CD14-positive monocyte (primary cell): ENCODE data around the gene HSPB3. TPM values are rescaled to one million over a fixed set of nuclear protein-coding genes. Genes with fewer than 3 reads are reported as not detected.

ENCODE experiments used
- DNase-seq, 3 donors: peaks; one replicate each; pipeline ENCODE4 v3.0.0-alpha.2; 2011 to 2022
- H2AFZ ChIP-seq: 2 replicates; pipeline ENCODE4 v1.6.0; 2012; ENCODE audit warnings: mild to moderate bottlenecking, low read depth, low read length, inconsistent platforms; ENCODE audit not compliant: insufficient read depth, poor library complexity, severe bottlenecking
- H3K27ac ChIP-seq, 2 donors: 1 replicate in 1 of 2; 2 replicates in 1 of 2; pipeline ENCODE4 v1.5.1; 2012 to 2013; ENCODE audit warnings: low read length in 2 of 2, control low read depth in 1 of 2, inconsistent platforms in 1 of 2, low read depth in 1 of 2, mild to moderate bottlenecking in 1 of 2
- H3K27me3 ChIP-seq, 2 donors: one replicate each; pipeline versions ENCODE4 v1.6.0 to v1.6.1; 2011 to 2013; ENCODE audit warnings: low read length in 2 of 2; ENCODE audit not compliant: control insufficient read depth in 2 of 2, insufficient read depth in 2 of 2
- H3K36me3 ChIP-seq, 2 donors: replicated peaks in 1 of 2; 1 replicate in 1 of 2; 2 replicates in 1 of 2; pipeline versions ENCODE4 v1.5.1 to v1.6.1; 2012 to 2013; ENCODE audit warnings: low read length in 2 of 2, control low read depth in 1 of 2, inconsistent platforms in 1 of 2, mild to moderate bottlenecking in 1 of 2; ENCODE audit not compliant: insufficient read depth in 2 of 2, control insufficient read depth in 1 of 2
- H3K4me1 ChIP-seq, 2 donors: 1 replicate in 1 of 2; 2 replicates in 1 of 2; pipeline versions ENCODE4 v1.5.1 to v1.6.1; 2012 to 2013; ENCODE audit warnings: low read length in 2 of 2, control low read depth in 1 of 2, inconsistent platforms in 1 of 2, mild to moderate bottlenecking in 1 of 2, moderate library complexity in 1 of 2; ENCODE audit not compliant: insufficient read depth in 2 of 2, control insufficient read depth in 1 of 2
- H3K4me2 ChIP-seq: replicated peaks from 2 replicates; pipeline ENCODE3; 2012; ENCODE audit warnings: low read length, moderate library complexity, mild to moderate bottlenecking; ENCODE audit not compliant: poor library complexity, severe bottlenecking; ENCODE audit errors: extremely low read depth
- H3K4me3 ChIP-seq, 3 experiments: fragments of 200-600 bp in 1 of 3; sonication (generic) in 1 of 3; replicated peaks in 1 of 3; 1 replicate in 2 of 3; 2 replicates in 1 of 3; pipeline ENCODE4 v1.5.1; 2011 to 2013; ENCODE audit warnings: low read length in 3 of 3, mild to moderate bottlenecking in 3 of 3, control low read depth in 2 of 3, low read depth in 2 of 3, inconsistent platforms in 1 of 3, moderate library complexity in 1 of 3
- H3K79me2 ChIP-seq: 2 replicates; pipeline ENCODE4 v1.6.0; 2012; ENCODE audit warnings: mild to moderate bottlenecking, control low read depth, inconsistent platforms, low read length, moderate library complexity; ENCODE audit not compliant: insufficient read depth
- H3K9ac ChIP-seq: 2 replicates; pipeline ENCODE4 v1.6.0; 2017; ENCODE audit warnings: low read length, mild to moderate bottlenecking; ENCODE audit not compliant: insufficient read depth, poor library complexity, severe bottlenecking
- H3K9me3 ChIP-seq, 2 donors: replicated peaks in 1 of 2; 1 replicate in 1 of 2; 2 replicates in 1 of 2; pipeline versions ENCODE4 v1.5.1 to v1.6.1; 2012 to 2013; ENCODE audit warnings: low read length in 2 of 2, control low read depth in 1 of 2; ENCODE audit not compliant: control insufficient read depth in 1 of 2, insufficient read depth in 1 of 2
- H4K20me1 ChIP-seq: 2 replicates; pipeline ENCODE4 v1.6.0; 2012; ENCODE audit warnings: mild to moderate bottlenecking, low read length, control low read depth, moderate library complexity; ENCODE audit not compliant: insufficient read depth
- H3K27ac Mint-ChIP-seq, 7 donors: one replicate each; pipeline ENCODE4 v1.8.0; 2020; ENCODE audit warnings: mild to moderate bottlenecking in 7 of 7, mixed read lengths in 7 of 7, moderate library complexity in 6 of 7, inconsistent platforms in 2 of 7
- H3K27me3 Mint-ChIP-seq, 3 donors: one replicate each; pipeline ENCODE4 v1.8.0; 2021 to 2022; ENCODE audit warnings: low read depth in 3 of 3, mild to moderate bottlenecking in 3 of 3, mixed read lengths in 3 of 3, moderate library complexity in 3 of 3, inconsistent platforms in 1 of 3
- H3K36me3 Mint-ChIP-seq, 2 donors: one replicate each; pipeline ENCODE4 v1.8.0; 2020; ENCODE audit warnings: mixed read lengths in 2 of 2, inconsistent platforms in 1 of 2, mild to moderate bottlenecking in 1 of 2
- H3K4me1 Mint-ChIP-seq: one replicate; pipeline ENCODE4 v1.8.0; 2020; ENCODE audit warnings: mild to moderate bottlenecking, mixed read lengths
- H3K4me3 Mint-ChIP-seq, 2 donors: one replicate each; pipeline ENCODE4 v1.8.0; 2020; ENCODE audit warnings: mild to moderate bottlenecking in 2 of 2, mixed read lengths in 2 of 2, moderate library complexity in 1 of 2
- H3K9me3 Mint-ChIP-seq, 7 donors: one replicate each; pipeline ENCODE4 v1.8.0; 2020 to 2022; ENCODE audit warnings: mixed read lengths in 7 of 7, mild to moderate bottlenecking in 6 of 7, moderate library complexity in 6 of 7, inconsistent platforms in 2 of 7
- WGBS: methylation state at CpG from one replicate; pipeline ENCODE4 v1.1.5; 2013; ENCODE audit warnings: missing lambda C conversion rate; ENCODE audit not compliant: insufficient coverage; 5-methylcytosine and 5-hydroxymethylcytosine counted together
- intact Hi-C, 2 donors: fragments of 100-400 bp; cut with micrococcal nuclease; formaldehyde crosslinking; loops; one replicate each; pipeline versions ENCODE4 v1.15.0 to v1.15.1; 2023
- polyA plus RNA-seq, 3 donors: library from polyadenylated mRNA; depleted of rRNA in 1 of 3; unstranded in 2 of 3; stranded (reverse) in 1 of 3; fragments of 300-500 nt in 2 of 3; fragments of >200 nt in 1 of 3; fragmentation: Illumina TruSeq in 2 of 3; gene quantifications; 1 replicate in 2 of 3; 2 replicates in 1 of 3; pipeline ENCODE4 v1.2.3, GENCODE V29; 2012 to 2021
- TF ChIP-seq, protein P1 (sequence below): fragments of 200-600 bp; IDR thresholded peaks from one replicate; pipeline ENCODE4 v1.8.0; 2022; ENCODE audit warnings: antibody characterized with exemption, mild to moderate bottlenecking

HSPB3 gene
- polyA plus RNA-seq, 3 donors, result not detected

DNA sequence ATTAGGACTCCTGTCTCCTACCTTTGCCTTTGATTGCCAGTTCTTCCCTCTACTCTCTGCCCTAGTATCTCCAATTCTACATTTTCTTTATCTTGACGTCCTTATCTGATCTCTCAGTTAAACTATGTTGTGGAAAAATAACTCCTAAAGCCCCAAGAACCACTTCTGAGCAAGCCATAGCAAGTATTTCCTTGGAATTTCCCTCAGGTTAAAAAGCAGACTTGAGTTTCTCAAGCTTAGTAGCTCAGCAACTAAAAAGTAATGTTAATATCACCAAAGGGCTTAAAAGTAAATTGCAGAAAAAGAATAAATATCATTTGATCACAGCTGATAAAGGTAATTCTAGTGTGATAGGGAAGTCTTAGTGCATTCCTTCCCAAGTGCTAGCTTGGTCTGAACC is 13.2 kb upstream of the HSPB3 start:
- Histone ChIP-seq H3K9me3 (no peaks in the 10 kb centered on the region), H3K9ac (no peak overlapping the region), H3K27ac (no peak overlapping the region), H3K4me2 (no peak overlapping the region), H3K36me3 (no peaks in the 10 kb centered on the region), H3K4me1 (peaks cover 9 to 11% of the 10 kb centered on the region in 2 donors), H3K79me2 (no peaks in the 10 kb centered on the region), H3K27me3 (no peaks in the 10 kb centered on the region), H2AFZ (no peak overlapping the region), H4K20me1 (no peaks in the 10 kb centered on the region), H3K4me3 (no peak overlapping the region)
- no peak overlapping the region for H3K4me3 Mint-ChIP-seq
- H3K9me3 Mint-ChIP-seq, result peaks cover 0 to 3% (median 0%) of the 10 kb centered on the region in 7 donors
- peaks cover 15% of the 10 kb centered on the region for H3K4me1 Mint-ChIP-seq
- WGBS, result no CpG with 5 or more reads among the region's 1 CpG
- DNase-seq, result no peak
- H3K36me3 Mint-ChIP-seq, result no peaks in the 10 kb centered on the region
- intact Hi-C loops, result no loop called here
- TF ChIP-seq, protein P1, sequence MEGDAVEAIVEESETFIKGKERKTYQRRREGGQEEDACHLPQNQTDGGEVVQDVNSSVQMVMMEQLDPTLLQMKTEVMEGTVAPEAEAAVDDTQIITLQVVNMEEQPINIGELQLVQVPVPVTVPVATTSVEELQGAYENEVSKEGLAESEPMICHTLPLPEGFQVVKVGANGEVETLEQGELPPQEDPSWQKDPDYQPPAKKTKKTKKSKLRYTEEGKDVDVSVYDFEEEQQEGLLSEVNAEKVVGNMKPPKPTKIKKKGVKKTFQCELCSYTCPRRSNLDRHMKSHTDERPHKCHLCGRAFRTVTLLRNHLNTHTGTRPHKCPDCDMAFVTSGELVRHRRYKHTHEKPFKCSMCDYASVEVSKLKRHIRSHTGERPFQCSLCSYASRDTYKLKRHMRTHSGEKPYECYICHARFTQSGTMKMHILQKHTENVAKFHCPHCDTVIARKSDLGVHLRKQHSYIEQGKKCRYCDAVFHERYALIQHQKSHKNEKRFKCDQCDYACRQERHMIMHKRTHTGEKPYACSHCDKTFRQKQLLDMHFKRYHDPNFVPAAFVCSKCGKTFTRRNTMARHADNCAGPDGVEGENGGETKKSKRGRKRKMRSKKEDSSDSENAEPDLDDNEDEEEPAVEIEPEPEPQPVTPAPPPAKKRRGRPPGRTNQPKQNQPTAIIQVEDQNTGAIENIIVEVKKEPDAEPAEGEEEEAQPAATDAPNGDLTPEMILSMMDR, result no peak
- H3K27me3 Mint-ChIP-seq, result peaks cover under 1 to 3% (median 3%) of the 10 kb centered on the region in 3 donors
- H3K27ac Mint-ChIP-seq, result no peak overlapping the region

DNA sequence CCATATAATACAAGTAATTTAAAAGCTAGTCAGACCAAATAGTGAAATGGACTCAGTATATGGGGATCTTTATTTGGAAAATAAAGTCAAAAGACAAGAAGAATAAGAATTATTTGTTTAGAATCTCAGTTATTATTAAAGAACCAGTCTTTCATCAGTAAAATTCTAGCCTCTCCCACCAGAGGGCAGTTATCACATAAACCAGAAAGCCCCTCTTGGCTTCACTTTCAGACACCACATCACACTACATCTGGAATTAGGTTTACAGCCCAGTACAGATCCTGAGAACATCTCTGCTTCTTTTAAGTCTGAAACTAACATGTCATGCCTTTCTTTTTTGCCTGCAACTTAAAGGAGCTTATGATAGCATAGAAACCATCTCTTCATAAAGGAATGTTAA is 12.2 kb upstream of the HSPB3 start:
- Mint-ChIP-seq H3K4me1 (peaks cover 14% of the 10 kb centered on the region), H3K9me3 (peaks cover 0 to 3% (median 0%) of the 10 kb centered on the region in 7 donors), H3K27ac (no peak overlapping the region), H3K27me3 (peaks cover 0 to 4% (median 2%) of the 10 kb centered on the region in 3 donors), H3K4me3 (no peak overlapping the region), H3K36me3 (no peaks in the 10 kb centered on the region)
- H3K79me2 ChIP-seq, result no peaks in the 10 kb centered on the region
- H4K20me1 ChIP-seq, result no peaks in the 10 kb centered on the region
- no peak for DNase-seq
- TF ChIP-seq, protein P1, result peak; percentile 35
- H3K27ac ChIP-seq, result no peak overlapping the region
- no peak overlapping the region for H3K4me3 ChIP-seq
- H2AFZ ChIP-seq, result no peak overlapping the region
- H3K27me3 ChIP-seq, result no peaks in the 10 kb centered on the region
- H3K4me2 ChIP-seq, result no peak overlapping the region
- H3K9ac ChIP-seq, result no peak overlapping the region
- no peaks in the 10 kb centered on the region for H3K36me3 ChIP-seq
- peaks cover 9 to 11% of the 10 kb centered on the region in 2 donors for H3K4me1 ChIP-seq
- H3K9me3 ChIP-seq, result no peaks in the 10 kb centered on the region
- intact Hi-C loops, result no loop called here
